GM18508 (cell line): Measurements from ENCODE around the gene WNK3.

ENCODE experiments used
- ATAC-seq: cut with Tn5 transposase; IDR thresholded peaks from one replicate; pipeline ENCODE4 v1.9.1; 2021; ENCODE audit warnings: moderate number of reproducible peaks; ENCODE audit not compliant: insufficient read depth, unreplicated experiment

The WNK3 gene

GRCh38 chrX:54172455-54172854, 185.4 kb downstream of the WNK3 start:
- no peak for ATAC-seq

- ATAC-seq, result no peak
These were observed 186.2 kb downstream of the WNK3 start for GRCh38 chrX:54171527-54172250.

GRCh38 chrX:54171091-54171490, 186.8 kb downstream of the WNK3 start:
- ATAC-seq, result no peak

GRCh38 chrX:54166915-54167314, 190.9 kb downstream of the WNK3 start:
- ATAC-seq, result no peak

- ATAC-seq, result no peak
These were observed 200.3 kb downstream of the WNK3 start for GRCh38 chrX:54157561-54157960.
